A549 (cell line): Measurements from ENCODE around the gene PDLIM3. TPM values are rescaled to one million over a fixed set of nuclear protein-coding genes. Genes with fewer than 3 reads are reported as not detected.

ENCODE experiments used
- ATAC-seq, 2 experiments: fragments of 200-7000 bp in 1 of 2; fragments of >200 bp in 1 of 2; cut with Nextera tagmentation in 1 of 2; cut with Tn5 transposase in 1 of 2; 3 replicates each; pipeline versions ENCODE4 v1.8.0 to v1.9.1; 2018 to 2020; ENCODE audit warnings: mild to moderate bottlenecking in 1 of 2, moderate library complexity in 1 of 2
- CTCF ChIA-PET: fragments of 300-600 bp; sonication (Branson Sonifier 250); formaldehyde crosslinking; extraction: SDS; loops from one replicate; lab custom pipeline; 2021; ENCODE audit warnings: antibody characterized with exemption, inconsistent platforms; lab: Yijun Ruan, JAX
- POLR2A ChIA-PET: fragments of 350-600 bp; formaldehyde crosslinking; extraction: SDS; loops from one replicate; lab custom pipeline; 2021; ENCODE audit warnings: antibody characterized with exemption, inconsistent platforms; lab: Yijun Ruan, JAX
- DNase-seq, 2 experiments: peaks; one replicate each; pipeline versions ENCODE4 v3.0.0 to v3.0.0-alpha.2; 2011 to 2016; ENCODE audit warnings: low read depth in 1 of 2, low spot score in 1 of 2
- FAIRE-seq: peaks from 2 replicates; lab custom pipeline; 2011; peaks lifted over from hg19 to GRCh38; lab: Jason Lieb, UNC
- H3K27ac ChIP-seq, 2 experiments: fragments of >200 bp; sonication (Bioruptor Twin); formaldehyde crosslinking; 3 replicates each; pipeline ENCODE4 v1.5.1; 2016 to 2017
- H3K4me1 ChIP-seq: fragments of >200 bp; sonication (Bioruptor Twin); formaldehyde crosslinking; 3 replicates; pipeline ENCODE4 v1.6.1; 2016
- H3K4me2 ChIP-seq: fragments of >200 bp; sonication (Bioruptor Twin); formaldehyde crosslinking; 3 replicates; pipeline ENCODE4 v1.6.1; 2016
- H3K4me3 ChIP-seq: fragments of >200 bp; sonication (Bioruptor Twin); formaldehyde crosslinking; 3 replicates; pipeline ENCODE4 v1.5.1; 2016
- H3K9me3 ChIP-seq: fragments of >200 bp; sonication (Bioruptor Twin); formaldehyde crosslinking; 3 replicates; pipeline ENCODE4 v1.6.1; 2016
- ATOH8 ChIP-seq: fragments of 250-450 bp; sonication (Bioruptor Pico); IDR thresholded peaks from 2 replicates; pipeline ENCODE4 v1.5.0; 2020; ENCODE audit warnings: low read depth, mild to moderate bottlenecking, moderate library complexity
- CBX8 ChIP-seq: fragments of 200-600 bp; sonication (generic); IDR thresholded peaks from 2 replicates; pipeline ENCODE4 v1.6.1; 2016
- CEBPB ChIP-seq, 2 experiments: fragments of >200 bp in 1 of 2; sonication (Bioruptor Twin) in 1 of 2; formaldehyde crosslinking in 1 of 2; IDR thresholded peaks; 2 replicates each; pipeline ENCODE4 v1.6.1; 2012 to 2016
- EHF ChIP-seq: fragments of 250-450 bp; sonication (Bioruptor Pico); IDR thresholded peaks from 2 replicates; pipeline ENCODE4 v1.5.0; 2020; ENCODE audit warnings: mild to moderate bottlenecking
- EP300 ChIP-seq, 2 experiments: fragments of >200 bp; sonication (Bioruptor Twin); formaldehyde crosslinking; IDR thresholded peaks; 2 replicates in 1 of 2; 3 replicates in 1 of 2; pipeline ENCODE4 v1.6.1; 2016 to 2017
- FOXS1 ChIP-seq: fragments of 250-450 bp; sonication (Bioruptor Pico); IDR thresholded peaks from 2 replicates; pipeline ENCODE4 v1.5.0; 2020; ENCODE audit warnings: mild to moderate bottlenecking, moderate library complexity
- JUNB ChIP-seq: fragments of >200 bp; sonication (Bioruptor Twin); formaldehyde crosslinking; IDR thresholded peaks from 2 replicates; pipeline ENCODE4 v1.6.1; 2016
- MAFK ChIP-seq: fragments of 450-650 bp; IDR thresholded peaks from 2 replicates; pipeline ENCODE4 v1.6.1; 2014; ENCODE audit not compliant: partially characterized antibody
- MAZ ChIP-seq: fragments of 150-350 bp; IDR thresholded peaks from 2 replicates; pipeline ENCODE4 v1.6.1; 2014; ENCODE audit warnings: antibody characterized with exemption, low read depth, low read length, borderline replicate concordance
- MYC ChIP-seq: IDR thresholded peaks from 2 replicates; pipeline ENCODE4 v1.6.1; 2012; ENCODE audit warnings: mild to moderate bottlenecking, inconsistent platforms, low read length, improper control_type of control experiment, borderline replicate concordance
- NFE2L2 ChIP-seq: fragments of 150-350 bp; conservative IDR thresholded peaks from 2 replicates; pipeline ENCODE4 v1.6.1; 2014; ENCODE audit warnings: low read length
- PBX3 ChIP-seq: IDR thresholded peaks from 2 replicates; pipeline ENCODE4 v1.6.1; 2012
- PHF8 ChIP-seq: fragments of 200-600 bp; sonication (generic); IDR thresholded peaks from 2 replicates; pipeline ENCODE4 v1.6.1; 2016; ENCODE audit warnings: low read depth, mild to moderate bottlenecking, antibody characterized with exemption, moderate library complexity, borderline replicate concordance
- RAD21 ChIP-seq, 2 experiments: fragments of >200 bp in 1 of 2; sonication (Bioruptor Twin) in 1 of 2; formaldehyde crosslinking in 1 of 2; IDR thresholded peaks in 1 of 2; conservative IDR thresholded peaks in 1 of 2; 2 replicates in 1 of 2; 3 replicates in 1 of 2; pipeline ENCODE4 v1.6.1; 2012 to 2018; ENCODE audit warnings: inconsistent platforms in 1 of 2
- RCOR1 ChIP-seq: fragments of 150-350 bp; IDR thresholded peaks from 2 replicates; pipeline ENCODE4 v1.6.1; 2014; ENCODE audit warnings: antibody characterized with exemption, low read length, low read depth
- TFCP2L1 ChIP-seq: fragments of 250-450 bp; sonication (Bioruptor Pico); IDR thresholded peaks from 2 replicates; pipeline ENCODE4 v1.5.0; 2021; ENCODE audit warnings: mild to moderate bottlenecking
- USF2 ChIP-seq: fragments of 450-650 bp; IDR thresholded peaks from 2 replicates; pipeline ENCODE4 v1.6.1; 2014; ENCODE audit warnings: antibody characterized with exemption
- ZC3H11A ChIP-seq: fragments of 450-650 bp; IDR thresholded peaks from 2 replicates; pipeline ENCODE4 v1.6.1; 2014; ENCODE audit warnings: antibody characterized with exemption, mild to moderate bottlenecking
- ZNF302 ChIP-seq: fragments of 250-450 bp; sonication (Bioruptor Pico); IDR thresholded peaks from 2 replicates; pipeline ENCODE4 v1.9.0; 2021; ENCODE audit warnings: inconsistent platforms, mild to moderate bottlenecking, moderate library complexity
- ZSCAN20 ChIP-seq: fragments of 250-450 bp; sonication (Bioruptor Pico); IDR thresholded peaks from 2 replicates; pipeline ENCODE4 v1.8.0; 2022; ENCODE audit warnings: mild to moderate bottlenecking, moderate library complexity
- WGBS: methylation state at CpG from one replicate; pipeline ENCODE4 v1.1.6; 2017; ENCODE audit errors: missing lambda C conversion rate; 5-methylcytosine and 5-hydroxymethylcytosine counted together
- polyA plus RNA-seq, 4 experiments: library from polyadenylated mRNA; depleted of rRNA in 3 of 4; stranded (reverse); fragments of >200 nt; fragmentation: RNase III in 1 of 4; extraction: RNeasy Plus Mini Kit Qiagen cat#74134 plus additional on column Dnase treatment in 1 of 4; gene quantifications; 2 replicates in 3 of 4; 3 replicates in 1 of 4; pipeline ENCODE4 v1.2.3, GENCODE V29; 2011 to 2017
- TF ChIP-seq, protein P1 (sequence below): fragments of 200-600 bp; sonication (generic); IDR thresholded peaks from 2 replicates; pipeline ENCODE4 v1.6.1; 2016; ENCODE audit warnings: antibody characterized with exemption, mild to moderate bottlenecking, moderate library complexity
- TF ChIP-seq, protein P2 (sequence below): fragments of >200 bp; sonication (Bioruptor Twin); formaldehyde crosslinking; IDR thresholded peaks from 2 replicates; pipeline ENCODE4 v1.6.1; 2016

Gene PDLIM3
- polyA plus RNA-seq, 2 of the 4 experiments (the other 2 are of a cell fraction), result 0.18 to 0.37 TPM

DNA sequence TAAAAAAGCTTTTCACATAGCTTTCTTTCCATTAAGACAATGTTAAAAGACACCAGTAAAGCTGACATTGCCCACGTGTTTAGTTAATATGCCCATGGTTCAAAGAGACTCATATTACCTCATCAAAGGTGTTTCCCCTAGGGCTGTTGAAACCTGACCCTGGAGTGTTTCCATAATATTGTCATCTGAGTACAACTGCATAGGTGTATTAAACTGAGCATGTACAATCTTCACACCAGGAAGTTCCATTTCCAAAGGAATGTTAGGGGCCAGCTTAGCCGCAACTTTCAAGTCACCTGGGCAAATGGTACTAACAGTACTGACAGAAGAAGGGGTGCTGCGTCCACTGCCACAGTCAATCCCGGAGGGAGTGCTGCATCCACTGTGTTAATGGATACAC, 27.1 kb downstream of the PDLIM3 start:
- DNase-seq, result no peak
- Histone ChIP-seq H3K4me1 (no peaks in the 10 kb centered on the region), H3K27ac (no peak overlapping the region), H3K4me2 (no peak overlapping the region), H3K9me3 (no peaks in the 10 kb centered on the region), H3K4me3 (no peak overlapping the region)
- POLR2A ChIA-PET, result no interaction called here
- no peak for ATAC-seq
- WGBS, result 70% methylated on average over 4 of the region's 4 CpGs
- no peak for FAIRE-seq
- CTCF ChIA-PET, result no interaction called here
- no peak for TF ChIP-seq JUNB

DNA sequence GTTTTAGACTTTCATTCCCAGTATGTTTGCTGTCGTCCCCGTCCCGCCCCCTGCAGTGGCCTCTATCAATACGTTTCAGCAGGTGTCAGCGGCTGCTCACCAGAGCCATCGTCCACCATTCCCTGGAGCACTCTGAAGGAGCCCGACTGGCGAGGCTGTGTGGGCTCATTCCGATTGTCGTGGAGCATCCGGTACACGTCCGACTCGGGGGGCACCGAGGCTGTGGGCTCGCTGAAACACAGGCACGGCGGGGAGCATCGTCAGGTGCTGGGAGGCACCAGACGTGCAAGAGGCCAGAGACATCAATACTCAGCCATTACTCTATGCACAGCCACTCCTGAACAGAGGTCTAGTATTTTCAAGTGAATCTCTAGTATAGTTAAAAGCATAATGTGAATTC, 28.9 kb downstream of the PDLIM3 start:
- Histone ChIP-seq H3K4me2 (no peak overlapping the region), H3K4me3 (no peak overlapping the region), H3K4me1 (no peaks in the 10 kb centered on the region), H3K9me3 (no peaks in the 10 kb centered on the region), H3K27ac (no peak overlapping the region)
- WGBS, result 74% methylated on average over 18 of the region's 20 CpGs
- POLR2A ChIA-PET, result no interaction called here
- DNase-seq, result no peak
- FAIRE-seq, result no peak
- CTCF ChIA-PET, result no interaction called here
- ATAC-seq, result no peak
- no peak for TF ChIP-seq EHF (CRISPR knock-in tag)
- no peak for TF ChIP-seq CBX8
- TF ChIP-seq, protein P1, sequence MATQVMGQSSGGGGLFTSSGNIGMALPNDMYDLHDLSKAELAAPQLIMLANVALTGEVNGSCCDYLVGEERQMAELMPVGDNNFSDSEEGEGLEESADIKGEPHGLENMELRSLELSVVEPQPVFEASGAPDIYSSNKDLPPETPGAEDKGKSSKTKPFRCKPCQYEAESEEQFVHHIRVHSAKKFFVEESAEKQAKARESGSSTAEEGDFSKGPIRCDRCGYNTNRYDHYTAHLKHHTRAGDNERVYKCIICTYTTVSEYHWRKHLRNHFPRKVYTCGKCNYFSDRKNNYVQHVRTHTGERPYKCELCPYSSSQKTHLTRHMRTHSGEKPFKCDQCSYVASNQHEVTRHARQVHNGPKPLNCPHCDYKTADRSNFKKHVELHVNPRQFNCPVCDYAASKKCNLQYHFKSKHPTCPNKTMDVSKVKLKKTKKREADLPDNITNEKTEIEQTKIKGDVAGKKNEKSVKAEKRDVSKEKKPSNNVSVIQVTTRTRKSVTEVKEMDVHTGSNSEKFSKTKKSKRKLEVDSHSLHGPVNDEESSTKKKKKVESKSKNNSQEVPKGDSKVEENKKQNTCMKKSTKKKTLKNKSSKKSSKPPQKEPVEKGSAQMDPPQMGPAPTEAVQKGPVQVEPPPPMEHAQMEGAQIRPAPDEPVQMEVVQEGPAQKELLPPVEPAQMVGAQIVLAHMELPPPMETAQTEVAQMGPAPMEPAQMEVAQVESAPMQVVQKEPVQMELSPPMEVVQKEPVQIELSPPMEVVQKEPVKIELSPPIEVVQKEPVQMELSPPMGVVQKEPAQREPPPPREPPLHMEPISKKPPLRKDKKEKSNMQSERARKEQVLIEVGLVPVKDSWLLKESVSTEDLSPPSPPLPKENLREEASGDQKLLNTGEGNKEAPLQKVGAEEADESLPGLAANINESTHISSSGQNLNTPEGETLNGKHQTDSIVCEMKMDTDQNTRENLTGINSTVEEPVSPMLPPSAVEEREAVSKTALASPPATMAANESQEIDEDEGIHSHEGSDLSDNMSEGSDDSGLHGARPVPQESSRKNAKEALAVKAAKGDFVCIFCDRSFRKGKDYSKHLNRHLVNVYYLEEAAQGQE, result no peak
- TF ChIP-seq RAD21 (conservative IDR thresholded peaks at IDR 0.05 in 1 of 2, IDR thresholded peaks at IDR 0.05 in 1 of 2), result no peak
- TF ChIP-seq MYC, result no peak
- TF ChIP-seq MAZ, result no peak
- TF ChIP-seq RCOR1, result no peak
- TF ChIP-seq FOXS1 (CRISPR knock-in tag), result no peak
- no peak for TF ChIP-seq CEBPB (IDR thresholded peaks at IDR 0.05)
- TF ChIP-seq TFCP2L1 (CRISPR knock-in tag), result no peak
- no peak for TF ChIP-seq ZNF302 (CRISPR knock-in tag)

- 0 out of 3 replicates have a peak, but pooled peaks cover 3% of the 10 kb centered on the region for H3K9me3 ChIP-seq
- TF ChIP-seq, protein P2, sequence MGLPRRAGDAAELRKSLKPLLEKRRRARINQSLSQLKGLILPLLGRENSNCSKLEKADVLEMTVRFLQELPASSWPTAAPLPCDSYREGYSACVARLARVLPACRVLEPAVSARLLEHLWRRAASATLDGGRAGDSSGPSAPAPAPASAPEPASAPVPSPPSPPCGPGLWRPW, result no peak
- peak; percentile 95 for TF ChIP-seq MAFK
- peak; percentile 56 for TF ChIP-seq NFE2L2
- POLR2A ChIA-PET, result no interaction called here
- no peak overlapping the region for H3K4me2 ChIP-seq
- CTCF ChIA-PET, result no interaction called here
- DNase-seq (no peak), FAIRE-seq (no peak), ATAC-seq (no peak)
- H3K27ac ChIP-seq, result no peak overlapping the region
- WGBS, result 77% methylated on average over 21 of the region's 21 CpGs
- no peak overlapping the region for H3K4me3 ChIP-seq
- no peaks in the 10 kb centered on the region for H3K4me1 ChIP-seq
Observed at GRCh38 chr4:185504098-185505047, 30.9 kb downstream of the PDLIM3 start.

DNA sequence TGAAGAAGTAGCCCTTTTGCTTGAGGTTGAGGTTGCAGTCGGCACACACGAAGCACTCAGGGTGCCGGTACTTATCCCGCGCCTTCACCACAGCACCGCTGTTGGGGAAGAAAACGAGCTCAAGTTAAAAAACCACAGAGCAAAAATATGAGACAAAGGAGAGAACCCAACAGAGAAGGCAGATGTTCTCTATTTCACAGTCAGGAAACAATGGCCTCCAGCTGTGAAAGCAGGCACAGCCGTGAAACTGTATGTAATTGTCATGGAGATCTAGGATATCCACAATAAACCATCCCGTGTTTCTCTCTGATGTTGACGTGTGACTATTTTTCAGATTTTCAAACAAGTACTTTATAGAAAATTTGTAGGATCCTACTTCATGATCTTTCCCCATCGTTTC, 32.9 kb downstream of the PDLIM3 start:
- POLR2A ChIA-PET, result no interaction called here
- no peak for FAIRE-seq
- no peak overlapping the region for H3K27ac ChIP-seq
- no peak for TF ChIP-seq USF2
- TF ChIP-seq EP300 (IDR thresholded peaks at IDR 0.05), result no peak
- TF ChIP-seq, protein P2, result no peak
- no peak for TF ChIP-seq NFE2L2
- TF ChIP-seq CEBPB (IDR thresholded peaks at IDR 0.05), result no peak
- no peak for TF ChIP-seq ZSCAN20 (CRISPR knock-in tag)
- TF ChIP-seq ATOH8 (CRISPR knock-in tag), result no peak
- TF ChIP-seq ZC3H11A, result no peak
- TF ChIP-seq PBX3, result no peak
- TF ChIP-seq PHF8, result no peak
- 69% methylated on average over 11 of the region's 11 CpGs for WGBS
- H3K4me3 ChIP-seq, result no peak overlapping the region
- no peak overlapping the region for H3K4me2 ChIP-seq
- no peak for ATAC-seq
- no peaks in the 10 kb centered on the region for H3K4me1 ChIP-seq
- H3K9me3 ChIP-seq, result 0 out of 3 replicates have a peak, but pooled peaks cover 3% of the 10 kb centered on the region
- CTCF ChIA-PET, result interaction anchor here (0.6 kb wide), 1 partner anchor 17 kb away, joined by 3 read pairs; no protein-coding TSS in a partner anchor
- DNase-seq, result no peak
